ENCODE measurements around the gene OVCH1. TPM values are rescaled to one million over a fixed set of nuclear protein-coding genes. Genes with fewer than 3 reads are reported as not detected.
"Not testable (repeated sequence)": the region's sequence is repeated elsewhere in the genome, so short reads cannot be mapped to it uniquely, and the experiment has no call there.

The OVCH1 gene
- total and polyA plus RNA-seq, 3 donors from 2014 or later, result 0.43 to 3.0 (median 1.2) TPM

DNA sequence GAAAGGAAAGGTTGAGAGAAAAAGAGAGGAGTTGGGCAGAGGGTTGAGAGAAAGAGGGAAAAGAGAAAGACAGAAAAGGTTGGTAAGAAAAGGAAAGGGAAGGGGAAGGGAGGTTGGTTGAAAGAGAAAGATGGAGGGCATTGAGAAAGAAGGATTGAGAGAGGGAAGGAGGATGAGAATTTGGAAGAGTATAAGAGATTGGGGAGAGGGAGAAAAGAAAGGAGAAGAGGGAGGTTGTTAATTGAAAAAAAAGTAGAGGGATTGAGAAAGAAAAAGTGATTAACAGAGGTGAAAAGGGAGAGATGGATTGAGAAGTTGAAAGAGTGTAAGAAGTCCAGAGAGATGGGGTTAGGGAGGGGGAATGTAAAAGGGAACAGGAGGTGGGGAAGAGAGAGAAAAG lies 95.0 kb downstream of the OVCH1 start:
- Histone ChIP-seq H3K27me3 (no peaks in the 10 kb centered on the region), H3K9me3 (no peaks in the 10 kb centered on the region), H3K36me3 (ENCODE audit: low read depth, missing control alignments) (no peaks in the 10 kb centered on the region), H3K4me1 (no peaks in the 10 kb centered on the region), H3K27ac (no peak overlapping the region), H3K4me3 (no peak overlapping the region)
- no peak for DNase-seq
- TF ChIP-seq POLR2A (IDR thresholded peaks at IDR 0.05), result no peak
- intact Hi-C loops (cut with DNase I; ENCODE audit: low total_unique reads), result no loop called here

- Histone ChIP-seq H3K4me3 (no peak overlapping the region), H3K27me3 (no peaks in the 10 kb centered on the region), H3K4me1 (no peaks in the 10 kb centered on the region), H3K9me3 (no peaks in the 10 kb centered on the region), H3K36me3 (ENCODE audit: low read depth, missing control alignments) (no peaks in the 10 kb centered on the region), H3K27ac (no peak overlapping the region)
- 93 to 94% methylated on average over 1 of the region's 1 CpG for WGBS, 2 donors
- DNase-seq, result no peak
- no peak for TF ChIP-seq POLR2A (IDR thresholded peaks at IDR 0.05)
- TF ChIP-seq CTCF (IDR thresholded peaks at IDR 0.05), result no peak
- intact Hi-C loops (cut with DNase I; ENCODE audit: low total_unique reads), result no loop called here
Measured at GRCh38 chr12:29398495-29398894, 99.0 kb downstream of the OVCH1 start.

- Histone ChIP-seq H3K9me3 (no peaks in the 10 kb centered on the region), H3K27ac (no peak overlapping the region), H3K4me1 (no peaks in the 10 kb centered on the region), H3K27me3 (no peaks in the 10 kb centered on the region), H3K36me3 (ENCODE audit: low read depth, missing control alignments) (no peaks in the 10 kb centered on the region), H3K4me3 (no peak overlapping the region)
- WGBS, 2 donors, result 83 to 86% methylated on average over 3 of the region's 3 CpGs
- TF ChIP-seq CTCF (IDR thresholded peaks at IDR 0.05) (no peak), POLR2A (IDR thresholded peaks at IDR 0.05) (no peak)
- no peak for DNase-seq
- intact Hi-C loops (cut with DNase I; ENCODE audit: low total_unique reads), result no loop called here
Measured at GRCh38 chr12:29396774-29397173, 100.7 kb downstream of the OVCH1 start.

DNA sequence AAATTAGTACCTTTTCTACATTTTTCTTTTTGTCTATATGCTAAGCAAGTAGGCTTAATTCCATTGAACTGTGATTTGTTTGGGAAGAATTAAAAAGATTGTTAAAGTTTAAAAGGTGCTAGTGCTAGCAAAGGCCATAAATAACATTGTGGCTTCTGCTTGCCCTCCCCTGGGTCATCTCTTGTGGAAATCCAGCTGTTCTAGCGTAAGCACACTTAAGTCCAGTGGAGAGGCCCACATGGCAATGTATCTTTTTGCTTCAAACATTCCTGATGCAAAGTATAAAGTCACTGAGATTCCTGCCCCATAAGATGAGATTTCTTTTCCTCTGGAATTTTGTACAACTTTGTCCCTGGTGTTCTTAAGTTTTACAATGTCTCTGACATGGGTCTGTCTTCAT lies 102.1 kb downstream of the OVCH1 start:
- Histone ChIP-seq H3K4me1 (no peaks in the 10 kb centered on the region), H3K27ac (no peak overlapping the region), H3K4me3 (no peak overlapping the region), H3K9me3 (no peaks in the 10 kb centered on the region), H3K27me3 (no peaks in the 10 kb centered on the region), H3K36me3 (ENCODE audit: low read depth, missing control alignments) (no peaks in the 10 kb centered on the region)
- intact Hi-C loops (cut with DNase I; ENCODE audit: low total_unique reads), result no loop called here
- TF ChIP-seq CTCF (IDR thresholded peaks at IDR 0.05) (no peak), POLR2A (IDR thresholded peaks at IDR 0.05) (no peak)
- WGBS, 2 donors, result 46 to 61% methylated on average over 1 of the region's 1 CpG
- no peak for DNase-seq

- intact Hi-C loops (cut with DNase I; ENCODE audit: low total_unique reads); H3K4me1 ChIP-seq; H3K36me3 ChIP-seq (ENCODE audit: low read depth, missing control alignments); DNase-seq; H3K9me3 ChIP-seq; H3K27me3 ChIP-seq: not testable (repeated sequence)
- Histone ChIP-seq H3K27ac (peak overlapping the region; percentile 72 to 87), H3K4me3 (peak overlapping the region in 1 of 2 donors; percentile 68)
- 25 to 44% methylated on average over 3 of the region's 3 CpGs for WGBS, 2 donors
Measured at GRCh38 chr12:29390419-29390818, 107.1 kb downstream of the OVCH1 start.

DNA sequence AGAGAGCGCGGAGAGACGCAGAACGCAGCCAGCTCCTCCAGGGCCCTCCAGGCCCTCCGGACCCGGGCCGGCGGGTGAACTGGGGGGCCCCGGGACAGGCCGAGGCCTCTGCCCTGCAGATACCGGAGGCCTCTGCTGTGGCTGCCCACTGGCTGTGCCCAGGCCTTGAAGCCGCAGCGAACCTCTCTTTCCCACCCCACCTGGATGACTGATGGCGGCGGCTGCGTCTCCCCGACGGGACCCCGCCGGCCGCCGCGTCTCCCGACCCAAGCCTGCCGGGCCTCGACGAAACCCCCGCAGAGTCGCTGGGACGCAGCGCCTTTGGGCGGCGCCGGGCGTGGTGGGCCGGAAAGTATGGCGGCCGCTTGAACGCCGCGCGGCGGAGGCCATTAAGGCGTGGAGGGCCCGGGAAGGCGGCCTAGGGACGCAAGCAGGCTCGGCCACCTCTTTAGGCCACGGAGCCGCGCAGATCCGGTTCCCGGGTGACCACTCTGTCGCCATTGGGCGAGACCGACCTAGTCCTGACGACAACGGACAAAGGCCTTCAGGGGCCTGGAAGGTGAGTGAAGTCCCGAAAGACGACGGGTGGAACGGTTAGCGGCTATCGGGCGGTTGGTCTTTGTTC lies 108.1 kb downstream of the OVCH1 start:
- no peak for TF ChIP-seq CTCF (IDR thresholded peaks at IDR 0.05)
- no peak for TF ChIP-seq POLR2A (IDR thresholded peaks at IDR 0.05)
- Histone ChIP-seq H3K36me3 (ENCODE audit: low read depth, missing control alignments) (no peaks in the 10 kb centered on the region), H3K27me3 (no peaks in the 10 kb centered on the region), H3K4me3 (peak overlapping the region; percentile 53 to 68), H3K27ac (peak overlapping the region; percentile 72 to 87), H3K4me1 (no peaks in the 10 kb centered on the region), H3K9me3 (no peaks in the 10 kb centered on the region)
- DNase-seq, result peak; percentile 45
- intact Hi-C loops (cut with DNase I; ENCODE audit: low total_unique reads), result no loop called here
- WGBS, 2 donors, result 60 to 74% methylated on average over 27 to 65 of the region's 65 CpGs

GRCh38 chr12:29386084-29386680 lies 111.3 kb downstream of the OVCH1 start:
- WGBS, 2 donors, result 65 to 90% methylated on average over 10 to 33 of the region's 36 CpGs
- H3K27ac ChIP-seq; H3K9me3 ChIP-seq; intact Hi-C loops (cut with DNase I; ENCODE audit: low total_unique reads); H3K4me1 ChIP-seq; H3K27me3 ChIP-seq; H3K36me3 ChIP-seq (ENCODE audit: low read depth, missing control alignments); H3K4me3 ChIP-seq; DNase-seq: not testable (repeated sequence)

GRCh38 chr12:29385194-29385593 lies 112.3 kb downstream of the OVCH1 start:
- intact Hi-C loops (cut with DNase I; ENCODE audit: low total_unique reads); DNase-seq; H3K4me1 ChIP-seq; H3K36me3 ChIP-seq (ENCODE audit: low read depth, missing control alignments); H3K4me3 ChIP-seq; H3K27ac ChIP-seq; H3K9me3 ChIP-seq; H3K27me3 ChIP-seq: not testable (repeated sequence)
- 91 to 94% methylated on average over 17 of the region's 17 CpGs for WGBS, 2 donors

All from testis (tissue), 3 donors.